Endothelial cell of umbilical vein (primary cell): Measurements from ENCODE around the gene ATRNL1. TPM values are rescaled to one million over a fixed set of nuclear protein-coding genes. Genes with fewer than 3 reads are reported as not detected.

Source experiments
- BruUV-seq: library from RNA; stranded (reverse); fragments of 400-500 nt; replicated peaks from 2 replicates; lab custom pipeline; 2021; lab: Mats Ljungman, UMichigan
- CTCF ChIA-PET: fragments of 300-600, 350-600 bp; sonication (Branson Sonifier 250); formaldehyde crosslinking; loops from one replicate; lab custom pipeline; 2021; ENCODE audit warnings: antibody characterized with exemption, inconsistent platforms; lab: Charles Lee
- POLR2A ChIA-PET: fragments of 300-600, 350-600 bp; sonication (Branson Sonifier 250); formaldehyde crosslinking; loops from one replicate; lab custom pipeline; 2021; ENCODE audit warnings: antibody characterized with exemption, inconsistent platforms; lab: Charles Lee
- DNase-seq: peaks from one replicate; pipeline ENCODE4 v3.0.0-alpha.2; 2011; ENCODE audit warnings: low read depth, low spot score
- FAIRE-seq: peaks from 2 replicates; lab custom pipeline; 2011; peaks lifted over from hg19 to GRCh38; lab: Jason Lieb, UNC
- H2AFZ ChIP-seq: 2 replicates; pipeline ENCODE4 v1.6.0; 2012; ENCODE audit warnings: low read depth, low read length, control low read depth, inconsistent platforms
- H3K27ac ChIP-seq: 2 replicates; pipeline ENCODE4 v1.5.1; 2011; ENCODE audit warnings: low read depth, mild to moderate bottlenecking, control low read depth, low read length, moderate library complexity; ENCODE audit not compliant: insufficient read depth
- H3K27me3 ChIP-seq, 2 experiments: 2 replicates each; pipeline versions ENCODE4 v1.6.0 to v1.6.1; 2011; ENCODE audit warnings: low read length in 2 of 2, mixed read lengths in 1 of 2; ENCODE audit not compliant: control insufficient read depth in 2 of 2, insufficient read depth in 2 of 2
- H3K36me3 ChIP-seq, 2 experiments: 2 replicates in 1 of 2; 3 replicates in 1 of 2; pipeline ENCODE4 v1.5.1; 2011; ENCODE audit warnings: low read length in 2 of 2, mild to moderate bottlenecking in 1 of 2, moderate library complexity in 1 of 2; ENCODE audit not compliant: control insufficient read depth in 2 of 2, insufficient read depth in 2 of 2; ENCODE audit errors: extremely low read depth in 1 of 2
- H3K4me1 ChIP-seq: 3 replicates; pipeline ENCODE4 v1.5.1; 2011; ENCODE audit warnings: mild to moderate bottlenecking, low read length; ENCODE audit not compliant: control insufficient read depth, insufficient read depth; ENCODE audit errors: extremely low read depth
- H3K4me2 ChIP-seq: 2 replicates; pipeline ENCODE4 v1.6.1; 2011; ENCODE audit warnings: low read length, control low read depth, mixed read lengths; ENCODE audit not compliant: insufficient read depth
- H3K4me3 ChIP-seq, 3 experiments: fragments of 200-600 bp in 1 of 3; sonication (generic), shearing (Covaris generic) in 1 of 3; replicated peaks in 1 of 3; 2 replicates each; pipeline ENCODE4 v1.5.1; 2011 to 2016; ENCODE audit warnings: control low read depth in 3 of 3, low read length in 3 of 3, mild to moderate bottlenecking in 2 of 3, inconsistent platforms in 1 of 3, low read depth in 1 of 3, moderate library complexity in 1 of 3; ENCODE audit not compliant: insufficient read depth in 1 of 3
- H3K79me2 ChIP-seq: 2 replicates; pipeline ENCODE4 v1.6.0; 2012; ENCODE audit warnings: low read length, inconsistent platforms; ENCODE audit not compliant: control insufficient read depth, insufficient read depth
- H3K9ac ChIP-seq: replicated peaks from 2 replicates; pipeline ENCODE3; 2011; ENCODE audit warnings: low read length, control low read depth; ENCODE audit not compliant: insufficient read depth; ENCODE audit errors: extremely low read depth
- H3K9me1 ChIP-seq: replicated peaks from 3 replicates; pipeline ENCODE4 v1.6.0; 2011; ENCODE audit warnings: mild to moderate bottlenecking, low read length; ENCODE audit not compliant: control insufficient read depth, insufficient read depth; ENCODE audit errors: extremely low read depth
- H3K9me3 ChIP-seq: replicated peaks from 2 replicates; pipeline ENCODE4 v1.5.1; 2012; ENCODE audit warnings: low read length, inconsistent platforms; ENCODE audit not compliant: control insufficient read depth, insufficient read depth
- H4K20me1 ChIP-seq: replicated peaks from 2 replicates; pipeline ENCODE3; 2011; ENCODE audit warnings: mild to moderate bottlenecking, low read length; ENCODE audit not compliant: control insufficient read depth, insufficient read depth; ENCODE audit errors: extremely low read depth
- CTCF ChIP-seq, 2 donors: IDR thresholded peaks; 1 replicate in 1 of 2; 2 replicates in 1 of 2; pipeline ENCODE4 v1.5.1; 2011; ENCODE audit warnings: low read length in 2 of 2, mild to moderate bottlenecking in 2 of 2, moderate library complexity in 2 of 2, control low read depth in 1 of 2, inconsistent platforms in 1 of 2, low read depth in 1 of 2; ENCODE audit not compliant: insufficient read depth in 1 of 2; ENCODE audit errors: extremely low read depth in 1 of 2
- EZH2 ChIP-seq: IDR thresholded peaks from 2 replicates; pipeline ENCODE4 v1.6.1; 2012; ENCODE audit warnings: borderline replicate concordance, low read depth, mild to moderate bottlenecking, moderate library complexity, low read length, inconsistent platforms; ENCODE audit not compliant: severe bottlenecking
- FOS ChIP-seq: IDR thresholded peaks from 2 replicates; pipeline ENCODE4 v1.6.1; 2011; ENCODE audit warnings: mild to moderate bottlenecking, low read length, moderate library complexity, borderline replicate concordance; ENCODE audit not compliant: insufficient read depth
- GATA2 ChIP-seq: IDR thresholded peaks from 2 replicates; pipeline ENCODE4 v1.7.0; 2011; ENCODE audit warnings: low read depth, mild to moderate bottlenecking, moderate library complexity, mixed read lengths, low read length; ENCODE audit not compliant: insufficient read length, insufficient read depth
- JUN ChIP-seq: IDR thresholded peaks from 2 replicates; pipeline ENCODE4 v1.6.1; 2011; ENCODE audit warnings: borderline replicate concordance, low read depth; ENCODE audit not compliant: insufficient read length, insufficient read depth
- MAX ChIP-seq: IDR thresholded peaks from 2 replicates; pipeline ENCODE4 v1.6.1; 2011; ENCODE audit not compliant: insufficient read depth, insufficient read length
- MYC ChIP-seq: IDR thresholded peaks from one replicate; pipeline ENCODE4 v1.6.1; 2011; ENCODE audit warnings: mild to moderate bottlenecking, low read depth, low read length
- POLR2A ChIP-seq: IDR thresholded peaks from 2 replicates; pipeline ENCODE4 v1.6.1; 2012; ENCODE audit warnings: low read depth, mild to moderate bottlenecking, control low read depth, low read length
- POLR2AphosphoS5 ChIP-seq: IDR thresholded peaks from 2 replicates; pipeline ENCODE4 v1.6.1; 2012; ENCODE audit warnings: low read depth, mild to moderate bottlenecking, control low read depth, low read length, moderate library complexity; ENCODE audit not compliant: insufficient read depth
- dilution Hi-C: fragments of 300-500 bp; cut with MboI; formaldehyde crosslinking; loops from one replicate; pipeline ENCODE4 v1.15.0; 2019; ENCODE audit warnings: low sequenced_read_pairs; ENCODE audit not compliant: extremely low pct_ligation_motif_present
- intact Hi-C: fragments of 100-400 bp; cut with micrococcal nuclease; formaldehyde crosslinking; loops from one replicate; pipeline ENCODE4 v1.10.0; 2022
- polyA plus RNA-seq, 4 experiments: library from polyadenylated mRNA; depleted of rRNA in 3 of 4; stranded (reverse) in 3 of 4; unstranded in 1 of 4; fragments of >200 nt; gene quantifications; 2 replicates each; pipeline versions ENCODE4 v1.2.1 to v1.2.3, GENCODE V29; 2011 to 2012; ENCODE audit warnings: missing spikeins in 1 of 4
- total RNA-seq: library from RNA; stranded (reverse); gene quantifications from 2 replicates; pipeline ENCODE4 v1.2.3, GENCODE V29; 2021

The ATRNL1 gene
- total and polyA plus RNA-seq, 2 donors (not counting 3 experiments of a cell fraction or from before 2014, with no cell fraction given) = not detected

GRCh38 chr10:115065801-115066200 lies 27.4 kb upstream of the ATRNL1 start:
- no peak for FAIRE-seq
- Histone ChIP-seq H3K27ac (no peak overlapping the region), H3K27me3 (peaks cover 2 to 5% of the 10 kb centered on the region in 2 experiments), H3K79me2 (no peaks in the 10 kb centered on the region), H3K9ac (no peak overlapping the region), H3K36me3 (no peaks in the 10 kb centered on the region), H3K9me1 (no peaks in the 10 kb centered on the region), H4K20me1 (no peaks in the 10 kb centered on the region), H2AFZ (no peak overlapping the region), H3K4me3 (no peak overlapping the region), H3K4me1 (no peaks in the 10 kb centered on the region), H3K4me2 (no peak overlapping the region), H3K9me3 (no peaks in the 10 kb centered on the region)
- CTCF ChIA-PET = no interaction called here
- DNase-seq = no peak
- intact Hi-C loops = no loop called here
- no TSS peak for BruUV-seq
- POLR2A ChIA-PET = no interaction called here
- dilution Hi-C loops = no loop called here
- TF ChIP-seq GATA2 = no peak
- no peak for TF ChIP-seq CTCF (IDR thresholded peaks at IDR 0.05; ENCODE audit: extremely low read depth in 1 of 2, insufficient read depth in 1 of 2, low read depth in 1 of 2, low read length in 2 of 2)
- TF ChIP-seq POLR2A = no peak
- no peak for TF ChIP-seq EZH2
- TF ChIP-seq MYC = no peak
- TF ChIP-seq JUN = no peak
- TF ChIP-seq FOS = no peak
- TF ChIP-seq POLR2AphosphoS5 = no peak
- no peak for TF ChIP-seq MAX
